GM19468 (cell line): Measurements from ENCODE around the gene RERG.

Experiments used
- ATAC-seq: cut with Tn5 transposase; IDR thresholded peaks from one replicate; pipeline ENCODE4 v1.9.1; 2021; ENCODE audit warnings: mild to moderate bottlenecking, moderate library complexity, moderate number of reproducible peaks; ENCODE audit not compliant: unreplicated experiment; ENCODE audit errors: extremely low read depth

The RERG gene

DNA sequence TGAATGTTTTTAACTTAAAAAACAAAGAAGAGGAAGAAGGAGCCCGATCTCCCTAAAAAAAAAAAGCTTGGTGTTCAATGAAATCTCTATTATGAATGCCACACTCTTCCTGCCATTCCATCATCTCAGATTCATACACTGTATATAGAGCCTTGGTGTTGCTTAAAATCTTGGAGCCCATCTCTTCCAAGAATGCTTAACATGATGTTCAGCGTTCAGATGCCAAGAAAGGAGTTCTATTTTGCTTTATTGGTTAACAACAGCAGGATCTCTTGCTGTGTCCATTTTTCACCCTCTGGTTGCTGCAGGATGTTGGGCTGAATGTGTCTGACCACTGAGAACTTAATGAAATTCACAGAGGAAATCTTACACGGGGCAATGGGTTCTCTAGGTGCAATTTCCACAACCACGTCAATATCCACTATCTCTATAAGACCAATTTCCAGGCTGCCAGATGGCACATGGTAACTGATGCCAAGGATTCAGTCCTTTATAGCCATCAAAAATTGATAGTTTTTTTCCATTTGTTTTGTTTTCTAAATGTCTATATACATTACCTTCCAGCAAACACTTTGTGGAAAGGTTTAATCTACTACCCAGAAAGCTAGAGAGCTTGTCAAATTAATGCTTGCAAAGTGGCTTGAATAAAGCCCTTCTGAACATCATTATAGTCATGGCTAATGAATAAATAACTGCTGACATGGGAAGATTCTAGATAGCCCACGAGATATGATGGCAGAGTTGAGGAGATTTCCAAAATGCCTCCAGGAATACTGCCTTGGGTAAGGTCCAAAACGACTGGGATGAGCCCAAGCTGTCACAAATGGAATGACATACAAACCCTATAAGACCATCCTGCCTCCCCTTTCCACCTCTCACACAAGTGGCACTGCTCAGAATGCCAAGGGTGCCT is 26.5 kb downstream of the RERG start:
- ATAC-seq = no peak

DNA sequence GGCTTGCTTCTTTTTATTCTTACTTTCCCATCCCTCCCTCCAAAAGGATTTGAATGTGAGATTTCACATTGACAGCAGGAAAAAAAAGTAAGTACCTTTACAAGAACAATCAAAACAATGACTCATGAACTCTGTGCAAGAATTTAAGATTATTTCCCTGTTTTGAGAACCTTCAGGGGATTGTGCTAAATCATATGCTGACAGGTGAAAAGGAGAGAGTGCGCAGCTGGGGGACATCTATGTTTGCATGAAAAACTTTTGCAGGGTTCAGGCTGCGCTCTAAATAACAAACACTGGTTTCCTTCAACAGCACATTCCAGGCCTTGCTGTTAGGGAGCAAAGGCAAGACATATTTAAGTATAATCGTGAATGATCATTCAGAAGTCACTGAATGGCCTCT is 27.3 kb downstream of the RERG start:
- no peak for ATAC-seq

DNA sequence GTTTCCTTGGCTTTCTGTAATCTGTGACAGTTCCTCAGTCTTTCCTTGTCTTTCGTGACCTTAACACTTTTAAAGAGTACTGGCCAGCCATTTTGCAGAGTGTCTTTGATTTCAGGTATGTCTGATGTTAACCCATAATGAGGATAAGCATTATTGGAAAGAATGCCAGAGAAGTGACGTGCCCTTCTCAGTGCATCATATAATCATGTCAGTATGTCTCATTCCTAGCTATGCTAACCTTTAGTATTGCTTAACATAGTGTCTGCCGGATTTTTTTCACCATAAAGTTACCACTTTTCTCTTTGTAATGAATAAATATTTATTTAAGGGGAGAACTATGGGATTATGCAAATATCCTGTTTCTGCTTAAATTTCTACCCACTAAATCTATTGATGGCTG is 28.5 kb downstream of the RERG start:
- ATAC-seq = no peak

DNA sequence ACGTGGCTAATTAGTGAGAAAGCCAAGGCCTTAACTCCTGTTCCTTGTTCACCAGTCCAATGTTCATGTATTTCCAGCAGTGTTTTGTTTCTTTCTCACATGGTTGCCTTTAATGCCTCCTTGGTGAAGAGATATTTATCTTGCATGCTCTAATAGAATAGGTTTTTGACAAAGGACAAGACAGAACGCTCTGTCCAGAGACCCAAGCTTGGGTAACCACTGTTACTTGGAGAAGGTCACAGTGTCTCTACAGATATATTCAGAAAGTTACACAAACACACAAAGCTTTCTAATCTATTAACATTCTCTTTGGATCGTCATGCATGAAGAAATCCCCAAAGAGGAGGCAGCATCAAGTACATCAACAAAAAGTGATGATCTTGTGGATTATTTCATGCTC is 33.1 kb downstream of the RERG start:
- ATAC-seq = no peak

DNA sequence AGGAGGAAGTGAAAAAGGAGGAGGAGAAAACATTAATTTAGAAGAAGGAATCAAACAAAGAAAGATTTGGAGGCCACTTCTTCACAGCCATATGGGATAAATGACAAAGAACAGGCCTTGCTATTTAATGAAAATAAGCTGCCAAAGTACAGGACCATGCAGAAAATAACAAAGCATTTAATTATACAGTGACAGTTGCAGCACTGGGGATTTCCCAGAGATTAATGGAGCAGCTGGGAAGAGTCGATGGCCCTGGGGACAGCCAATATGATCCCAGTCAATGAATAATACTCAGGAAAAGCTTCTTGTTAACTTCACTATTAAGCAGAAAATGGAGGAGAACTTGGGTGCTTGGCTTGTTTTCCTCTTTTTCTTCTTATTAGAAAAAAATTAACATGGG is 34.6 kb downstream of the RERG start:
- no peak for ATAC-seq

DNA sequence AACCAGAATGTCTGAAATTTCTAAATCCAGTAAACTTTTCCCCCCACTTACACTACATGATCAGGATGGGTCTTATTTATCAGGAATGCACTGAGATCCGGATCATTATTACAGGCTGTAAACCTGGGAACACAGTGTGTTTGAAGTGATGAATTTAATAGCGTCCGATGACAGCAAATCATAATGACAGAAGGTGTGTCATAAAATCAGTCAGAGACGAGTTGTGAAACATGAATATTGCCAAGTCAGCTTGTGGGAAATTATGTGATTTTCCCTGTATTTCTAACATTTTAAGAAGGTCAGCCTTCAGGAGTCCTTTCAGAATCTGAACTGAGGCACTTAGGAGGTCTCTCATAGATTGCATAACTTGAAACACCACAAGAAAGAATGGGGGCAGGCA is 36.7 kb downstream of the RERG start:
- no peak for ATAC-seq

DNA sequence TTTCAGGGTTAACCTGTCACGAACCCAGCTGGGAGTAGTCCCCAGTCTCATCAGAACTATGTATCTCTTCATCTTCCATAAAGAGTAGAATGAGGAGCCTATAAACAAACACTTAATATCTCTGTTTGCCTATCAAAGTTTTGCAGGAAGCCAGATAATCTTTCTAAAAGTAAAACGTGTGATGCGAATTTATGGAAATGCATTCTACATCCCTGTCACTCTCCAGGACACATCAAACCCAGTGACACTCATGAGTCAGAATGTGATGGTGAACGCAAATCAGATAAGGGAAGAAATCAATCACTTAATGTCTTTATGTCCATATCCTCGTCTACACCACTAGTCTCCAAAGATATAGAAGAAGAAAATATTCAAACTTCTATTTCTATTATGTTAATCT is 37.4 kb downstream of the RERG start:
- ATAC-seq = no peak

DNA sequence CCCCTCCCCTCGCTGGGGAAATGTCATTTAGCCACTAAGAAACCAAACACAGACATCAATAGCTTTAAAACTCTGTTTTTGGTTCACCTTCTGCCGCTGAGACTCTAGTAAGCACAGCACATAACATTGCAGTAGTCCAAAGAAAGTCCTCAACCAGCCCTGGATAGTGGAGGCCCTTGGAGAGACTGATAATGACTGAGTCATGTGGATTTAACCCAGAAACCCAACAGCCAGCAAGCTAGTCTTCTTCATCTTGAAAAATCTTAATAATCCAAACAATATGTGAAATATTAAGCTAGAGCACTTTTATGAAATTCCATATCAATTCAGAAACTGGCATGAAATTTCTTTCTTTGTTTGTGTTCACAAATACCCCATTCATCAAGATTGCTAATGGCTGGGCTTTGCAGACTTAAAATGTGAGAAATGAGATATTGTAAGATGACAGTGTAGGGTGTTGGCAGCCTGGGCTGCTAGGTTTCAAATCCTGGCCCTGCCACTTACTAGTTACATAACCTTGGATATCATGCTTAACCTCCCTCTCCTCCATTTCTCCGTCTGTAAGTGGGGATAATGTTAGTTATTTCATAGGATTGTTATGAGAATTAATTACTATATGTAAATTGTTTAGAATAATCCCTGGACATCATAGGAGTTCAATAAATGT is 40.1 kb downstream of the RERG start:
- ATAC-seq = no peak

DNA sequence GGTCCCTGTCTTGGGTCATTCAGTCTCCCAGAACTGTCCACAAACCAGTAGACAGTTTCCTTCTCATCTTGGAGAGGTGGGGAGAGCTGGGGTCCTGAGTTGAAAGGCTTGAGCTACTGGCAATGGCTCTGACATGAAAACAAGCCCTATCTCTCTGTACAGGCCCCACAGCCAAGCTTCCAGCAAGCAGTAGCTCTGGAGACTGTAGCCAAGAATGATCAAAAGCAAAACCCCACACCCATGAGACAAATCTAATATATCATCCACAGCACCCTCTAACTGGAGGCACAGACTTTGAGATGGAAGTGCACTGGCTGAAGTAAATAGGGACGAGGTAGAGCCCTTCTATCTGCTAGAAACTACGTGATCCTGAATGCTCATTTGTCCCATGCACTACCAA is 40.9 kb downstream of the RERG start:
- no peak for ATAC-seq

DNA sequence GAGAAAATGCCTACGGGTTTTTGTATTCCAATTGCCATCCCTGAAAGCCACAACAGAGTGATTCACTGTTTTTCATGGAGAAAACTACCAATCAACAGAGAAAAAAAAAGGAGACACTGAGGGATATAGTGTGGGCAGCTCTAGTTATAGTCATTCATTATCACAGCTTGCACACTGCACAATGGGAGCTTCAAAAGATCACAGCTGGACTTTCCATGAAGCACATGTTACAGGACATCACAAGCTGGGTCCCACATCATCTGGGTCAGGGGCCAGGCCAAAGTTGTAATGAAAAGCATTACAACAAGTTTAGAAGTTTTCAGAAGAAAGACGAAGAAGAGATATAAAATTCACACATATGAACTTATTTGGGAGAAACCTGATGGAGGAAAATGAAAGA is 41.5 kb downstream of the RERG start:
- no peak for ATAC-seq

DNA sequence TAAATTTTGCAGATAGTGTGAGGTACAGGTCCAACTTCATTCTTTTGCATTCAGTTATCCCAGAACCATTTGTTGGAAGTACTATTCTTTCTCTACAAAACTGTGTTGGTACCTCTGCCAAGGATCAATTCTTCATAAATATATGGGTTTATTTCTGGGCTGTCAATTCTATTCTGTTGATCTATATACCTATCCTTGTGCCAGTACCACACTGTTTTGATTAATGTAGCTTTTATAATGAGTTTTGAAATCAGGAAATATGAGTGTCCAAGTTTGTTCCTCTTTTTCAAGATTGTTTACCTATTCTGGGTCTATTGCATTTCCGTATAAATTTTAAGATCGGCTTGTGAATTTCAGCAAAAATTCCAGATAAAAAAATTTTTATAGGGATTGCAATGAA is 48.1 kb downstream of the RERG start:
- no peak for ATAC-seq

DNA sequence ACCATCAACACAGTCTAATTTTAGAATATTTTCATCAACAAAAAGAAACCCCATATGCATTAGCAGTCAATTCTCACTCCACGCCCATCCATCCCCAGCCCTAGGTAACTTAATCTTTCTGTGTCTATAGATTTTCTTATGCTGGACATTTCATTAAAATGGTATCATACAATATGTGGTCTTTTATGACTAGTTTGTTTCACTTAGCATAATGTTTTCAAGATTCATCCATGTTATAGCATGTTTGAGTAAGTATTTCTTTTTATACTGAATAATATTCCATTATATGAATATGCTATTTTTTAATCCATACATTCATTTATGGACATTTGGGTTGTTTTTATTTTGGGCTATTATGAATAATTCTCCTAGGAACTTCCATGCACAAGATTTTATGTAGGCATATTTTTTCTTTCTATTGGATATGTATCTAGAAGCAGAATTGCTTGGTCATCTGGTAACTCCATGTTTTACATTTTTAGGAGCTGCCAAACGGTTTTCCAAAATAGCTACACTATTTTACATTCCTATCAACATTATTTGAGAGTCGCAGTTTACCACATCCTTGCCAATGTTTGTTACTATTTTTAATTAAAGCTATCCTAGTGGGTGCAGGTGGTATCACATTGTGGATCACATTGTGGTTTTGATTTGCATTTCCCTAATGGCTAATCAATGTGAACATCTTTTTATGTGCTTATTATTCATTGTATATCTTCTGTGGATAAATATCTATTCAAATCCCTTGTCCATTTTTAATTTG is 49.0 kb downstream of the RERG start:
- ATAC-seq = no peak

DNA sequence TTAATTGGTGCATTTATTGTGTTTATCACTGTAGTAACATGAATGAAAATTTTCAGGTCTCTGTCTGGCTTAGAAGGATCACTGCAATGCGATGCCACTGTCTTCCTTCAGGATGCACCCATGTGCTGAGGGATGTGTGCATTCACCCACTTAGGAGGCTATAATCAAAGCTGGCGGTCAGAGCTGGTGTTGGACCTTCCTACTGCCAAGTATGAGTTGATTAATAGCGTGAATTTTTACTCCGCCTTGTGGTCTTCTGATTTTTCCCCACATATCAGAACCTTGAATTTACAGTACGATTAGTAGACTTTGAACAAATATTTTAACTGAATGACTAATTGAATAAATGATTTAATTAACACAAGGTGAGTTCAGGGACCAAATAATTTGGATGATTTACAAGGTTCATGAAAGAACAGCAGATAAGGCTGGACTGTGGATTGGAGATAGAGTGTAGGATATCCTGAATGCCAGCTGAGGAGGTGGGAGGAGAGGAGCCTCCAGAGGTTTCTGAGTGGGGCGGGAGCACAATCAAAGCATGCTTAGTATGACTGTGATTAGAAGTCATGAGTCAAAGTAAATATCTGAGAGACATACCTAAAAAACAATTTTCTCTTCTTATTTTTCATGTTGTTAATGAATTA is 50.1 kb downstream of the RERG start:
- no peak for ATAC-seq

DNA sequence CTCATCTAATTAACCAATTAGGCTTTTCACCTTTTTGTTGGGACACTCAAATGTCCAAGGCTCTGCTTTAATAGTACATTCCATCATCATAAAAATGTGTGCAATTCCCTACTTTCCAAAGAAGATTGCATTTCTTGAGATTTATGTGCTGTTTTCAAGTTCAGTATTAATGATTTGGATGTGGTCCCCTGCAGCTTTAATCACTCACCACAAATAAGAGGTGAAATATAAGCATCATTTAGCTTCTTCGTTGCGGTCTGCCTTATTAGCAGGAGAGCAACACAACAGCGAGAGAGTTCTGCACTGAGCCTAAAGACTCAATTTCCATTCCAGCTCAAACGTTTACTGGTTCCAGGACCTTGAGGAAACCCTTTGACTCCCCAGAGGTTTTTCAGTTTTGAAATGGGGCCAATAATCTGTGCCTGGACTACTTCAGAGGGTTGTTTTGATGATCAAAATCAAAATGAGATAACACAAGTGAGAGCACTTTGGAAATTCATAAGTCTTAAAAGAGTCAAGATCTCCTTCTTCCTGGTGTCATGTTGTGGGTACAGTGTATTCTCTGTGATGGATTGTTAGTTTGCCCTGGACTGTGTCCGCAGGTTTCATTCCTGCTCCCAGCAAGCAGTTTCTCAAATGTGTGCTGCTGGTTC is 53.1 kb downstream of the RERG start:
- no peak for ATAC-seq

DNA sequence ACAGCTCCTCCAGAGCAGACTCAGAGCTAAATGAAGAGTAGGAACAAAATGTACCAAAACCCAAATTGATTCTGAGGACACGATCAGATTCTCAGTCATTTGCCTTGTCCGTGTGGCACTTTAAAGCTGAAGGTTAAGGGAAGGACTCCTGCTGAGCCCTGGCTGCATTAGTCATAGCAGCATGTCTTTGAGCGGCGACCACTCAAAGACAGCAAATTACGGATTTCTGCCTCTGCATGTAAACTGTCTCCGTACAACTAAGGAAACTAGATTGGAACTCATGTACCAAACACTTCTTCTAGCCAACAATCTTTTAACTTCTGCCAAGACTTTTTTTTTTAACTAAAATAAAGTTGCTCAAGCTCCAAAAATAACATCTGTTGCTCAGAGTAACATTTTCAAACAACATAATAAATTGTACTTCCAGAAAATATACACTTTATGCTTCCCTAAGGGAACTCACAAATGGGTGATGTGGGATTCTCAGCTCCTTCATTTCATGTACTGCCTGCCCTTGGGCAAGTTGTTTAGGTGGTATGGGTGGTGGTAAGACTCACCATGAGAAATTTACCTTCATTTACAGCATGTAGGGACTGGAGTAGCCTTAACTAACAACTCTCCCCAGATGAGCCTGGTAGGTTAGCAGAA is 56.1 kb downstream of the RERG start:
- ATAC-seq = no peak

DNA sequence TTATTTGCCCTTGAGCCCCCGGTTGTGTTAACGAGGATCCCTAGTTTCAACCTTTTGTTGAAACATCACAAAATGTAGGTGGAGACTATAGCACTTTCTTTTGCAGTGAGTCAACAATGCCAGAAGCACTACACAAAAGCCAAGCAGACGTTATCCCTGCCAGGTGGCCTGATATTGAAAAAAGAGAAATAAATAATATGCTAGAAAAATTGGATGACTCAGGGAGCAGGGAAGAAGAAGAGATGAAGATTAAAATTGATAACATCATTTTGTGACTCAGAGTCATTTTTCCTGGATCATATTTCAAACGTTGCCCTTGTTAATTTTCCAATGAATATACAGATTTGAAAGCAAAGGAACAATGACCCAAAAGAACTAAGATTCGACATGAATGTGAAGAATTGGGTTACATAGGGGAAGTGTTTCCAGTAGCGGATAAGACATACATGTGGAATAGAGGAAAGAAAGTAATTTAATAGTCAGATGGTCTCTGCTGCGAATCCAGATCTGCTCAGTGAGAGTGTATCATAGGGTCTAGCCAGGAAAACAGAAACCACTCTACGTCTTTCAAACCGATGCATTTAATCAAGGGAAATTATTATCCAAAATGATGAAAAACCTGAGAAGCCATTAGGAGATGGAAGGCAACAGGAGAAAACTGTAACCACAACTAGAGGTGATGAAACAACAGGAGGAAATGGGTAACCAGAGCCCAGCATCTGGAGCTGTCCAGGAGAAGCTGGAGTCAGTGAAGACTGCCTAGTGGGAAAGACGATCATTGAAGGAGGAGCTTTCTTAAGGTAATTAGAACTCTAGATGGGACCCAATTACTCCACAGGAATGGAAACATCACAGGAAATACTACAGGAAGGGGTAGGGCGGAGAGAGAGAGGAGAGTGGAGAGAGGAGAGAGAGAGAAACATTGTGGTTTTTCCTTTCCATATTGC is 57.9 kb downstream of the RERG start:
- ATAC-seq = no peak

DNA sequence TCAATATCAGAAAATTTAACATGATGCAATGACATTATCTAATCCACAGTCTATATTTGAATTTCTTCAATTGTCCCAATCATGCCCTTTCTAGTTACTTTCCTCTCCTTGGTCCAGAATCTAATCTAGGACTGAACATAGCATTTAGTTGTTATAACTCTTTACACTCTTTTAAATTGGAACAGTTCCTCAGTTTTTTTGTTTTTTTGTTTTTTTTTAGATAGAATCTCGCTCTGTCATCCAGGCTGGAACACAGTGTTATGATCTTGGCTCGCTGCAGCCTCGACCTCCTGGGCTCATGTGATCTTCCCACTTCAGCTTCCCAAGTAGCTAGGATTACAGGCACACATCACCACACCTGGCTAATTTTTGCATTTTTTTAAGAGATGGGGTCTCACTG is 63.1 kb downstream of the RERG start:
- no peak for ATAC-seq

DNA sequence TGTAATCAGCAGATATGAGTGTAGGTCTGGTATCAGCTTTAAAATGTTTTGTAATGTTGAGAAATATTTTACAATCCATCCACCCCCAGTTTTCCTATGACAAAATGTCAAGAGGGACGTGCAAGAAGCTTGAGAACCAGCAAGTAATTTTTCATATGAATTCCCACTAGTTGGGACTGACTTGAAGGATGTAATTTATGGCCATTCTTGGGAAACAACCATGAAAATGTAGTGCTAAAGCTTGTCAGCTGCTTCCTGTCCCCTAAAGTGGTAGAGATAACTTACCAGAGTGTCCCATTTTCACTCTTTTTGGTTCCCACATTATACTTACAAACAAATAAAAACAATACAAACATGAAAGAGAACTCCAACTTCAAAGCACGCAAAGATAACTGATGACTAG is 63.9 kb downstream of the RERG start:
- ATAC-seq = no peak

DNA sequence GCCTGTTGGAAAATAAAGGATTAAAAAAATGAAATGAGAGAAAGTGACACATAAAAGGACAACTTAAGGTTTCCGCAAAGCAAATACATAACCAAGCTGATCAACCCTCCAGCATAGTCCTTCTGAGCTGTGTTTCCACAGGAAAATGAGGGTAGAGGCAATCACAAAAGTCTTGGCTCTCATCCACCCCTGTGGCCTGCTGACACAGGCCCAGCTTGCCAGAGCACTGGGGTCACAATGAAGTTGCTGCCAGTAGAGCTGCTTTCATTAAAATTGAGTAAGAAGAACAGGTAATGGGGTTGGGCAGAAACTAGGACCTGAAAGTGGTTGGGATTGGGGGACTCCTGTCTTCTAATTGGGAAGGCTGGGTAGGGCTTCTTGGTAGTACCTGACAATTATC is 65.9 kb downstream of the RERG start:
- no peak for ATAC-seq
